GM19023 (cell line): ENCODE data around the gene CLEC12A.
"Not testable (repeated sequence)": the region's sequence is repeated elsewhere in the genome, so short reads cannot be mapped to it uniquely, and the experiment has no call there.

Experiments
- ATAC-seq: cut with Tn5 transposase; IDR thresholded peaks from one replicate; pipeline ENCODE4 v1.9.1; 2021; ENCODE audit warnings: mild to moderate bottlenecking, moderate library complexity; ENCODE audit not compliant: unreplicated experiment

The CLEC12A gene

DNA sequence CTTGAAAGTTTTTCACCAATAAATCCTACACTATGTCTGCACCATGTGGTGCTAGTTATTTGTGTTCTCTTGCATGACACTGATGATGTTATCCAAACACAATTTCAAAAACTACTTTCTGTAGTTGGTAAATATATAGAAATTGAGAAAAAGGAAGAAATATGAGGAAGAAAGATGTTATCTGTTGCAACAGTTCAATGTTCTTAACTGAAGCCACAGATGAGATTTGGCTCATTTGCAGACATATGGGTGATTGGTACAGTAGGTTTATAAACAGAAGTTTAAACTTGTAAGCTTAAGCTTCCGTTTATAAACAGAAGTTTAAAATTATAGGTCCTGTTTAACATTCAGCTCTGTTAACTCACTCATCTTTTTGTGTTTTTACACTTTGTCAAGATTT lies at the start of gene CLEC12A:
Gene CLEC12A (plus strand): TSS at position 229 of the 400 bp plus-strand sequence. CDS start 188 bp downstream, outside the sequence.
- no peak for ATAC-seq

DNA sequence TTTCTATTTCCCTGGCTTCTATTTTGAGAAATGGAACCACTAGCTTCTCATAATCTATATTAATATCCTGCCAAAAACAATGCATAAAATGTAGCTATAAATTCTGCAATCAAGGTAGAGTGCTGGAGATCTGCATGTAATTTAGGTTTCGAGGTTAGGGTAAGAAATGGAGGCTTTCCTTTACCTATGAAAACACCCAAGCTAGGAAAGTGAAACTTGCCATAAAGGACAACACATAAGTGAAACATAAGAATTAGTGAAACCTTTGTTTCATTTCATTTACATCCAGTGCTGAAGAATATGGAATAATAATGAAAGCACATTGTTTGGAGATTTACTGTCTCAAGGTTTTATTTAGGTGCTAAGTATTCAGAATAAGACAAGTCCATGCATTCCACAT lies 48.8 kb upstream of the CLEC12A start:
- no peak for ATAC-seq

DNA sequence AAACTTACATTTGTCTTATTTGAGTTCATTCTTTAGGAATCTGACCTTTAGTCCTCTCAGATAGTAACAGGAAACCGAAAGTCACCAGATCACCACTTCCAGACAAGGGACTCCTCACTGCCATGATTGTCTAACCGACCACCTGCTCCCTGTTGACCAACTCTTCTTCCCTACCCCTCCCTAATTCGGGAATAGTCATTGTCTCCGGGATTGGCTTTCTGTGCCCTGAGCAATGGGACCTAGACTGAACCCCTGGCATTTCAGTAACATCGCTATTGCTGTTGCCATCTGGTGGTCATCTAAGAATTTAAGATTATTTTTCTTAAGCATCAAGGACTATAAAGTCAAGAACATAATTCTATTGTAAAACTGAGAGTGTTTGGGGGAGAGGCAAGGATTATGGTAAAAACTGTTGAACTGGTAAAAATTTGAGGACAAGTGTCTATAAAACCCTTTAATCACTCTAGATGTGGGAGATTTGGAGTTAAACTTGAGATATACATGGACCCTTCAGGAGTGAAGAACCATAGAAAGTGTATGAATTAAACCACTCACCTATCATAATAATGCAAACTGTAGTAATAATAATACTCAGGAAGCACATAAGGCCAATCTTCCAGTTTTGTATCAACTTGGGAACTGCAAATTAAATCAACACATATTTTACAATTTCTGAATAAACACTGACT lies 45.4 kb upstream of the CLEC12A start:
- no peak for ATAC-seq

DNA sequence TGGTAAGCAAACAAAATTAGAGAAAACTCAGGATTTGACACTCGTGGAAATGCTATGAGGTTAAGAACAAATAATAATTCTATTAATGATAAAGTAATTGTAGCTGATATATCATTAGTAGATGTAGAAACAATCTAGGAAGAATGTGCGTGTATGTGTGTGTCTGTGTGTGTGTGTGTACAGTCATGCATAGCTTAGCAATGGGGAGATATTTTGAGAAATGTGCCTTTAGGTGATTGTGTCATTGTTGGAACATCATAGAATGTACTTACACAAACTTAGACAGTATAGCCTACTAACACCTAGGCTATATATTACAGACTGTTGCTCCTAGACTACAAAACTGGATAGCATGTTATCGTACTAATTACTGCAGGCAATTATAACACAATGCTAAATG lies 44.3 kb upstream of the CLEC12A start:
- ATAC-seq: no peak

DNA sequence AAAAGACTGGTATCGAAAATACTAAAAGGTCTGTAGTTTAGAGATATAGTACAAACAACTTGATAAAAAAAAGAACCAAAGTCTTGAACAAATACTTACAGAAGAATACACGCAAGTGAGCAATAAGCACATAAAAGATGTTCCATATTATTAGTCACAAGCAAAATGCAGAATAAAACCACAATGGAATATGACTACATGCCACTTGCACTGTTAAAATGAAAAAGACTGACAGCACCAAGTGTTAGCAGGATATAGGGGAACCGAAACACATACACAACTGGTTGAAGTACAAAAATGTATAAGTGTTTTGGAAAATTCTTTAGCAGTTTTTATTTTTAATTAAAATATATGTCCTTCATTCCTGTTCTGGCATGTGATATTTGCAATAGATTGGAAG lies 42.6 kb upstream of the CLEC12A start:
- no peak for ATAC-seq

DNA sequence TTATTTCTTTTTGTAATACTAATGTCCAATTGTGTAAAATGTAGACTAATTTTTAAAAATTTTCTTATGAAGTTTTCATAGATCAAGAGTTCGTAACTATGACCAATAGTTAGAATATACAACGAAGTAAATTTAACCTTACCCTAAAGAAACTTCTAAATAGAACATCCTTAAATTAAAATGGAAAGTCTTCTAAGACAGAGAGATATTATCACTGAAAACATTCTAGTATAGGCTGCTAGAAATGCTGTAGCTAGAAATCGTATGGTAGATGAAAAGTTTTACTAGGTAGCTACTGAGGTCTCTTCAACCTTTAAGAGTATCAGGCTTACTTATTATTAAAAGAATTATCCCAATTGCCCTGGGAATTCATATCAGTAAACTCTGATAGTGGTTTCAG lies 40.0 kb upstream of the CLEC12A start:
- ATAC-seq: no peak

DNA sequence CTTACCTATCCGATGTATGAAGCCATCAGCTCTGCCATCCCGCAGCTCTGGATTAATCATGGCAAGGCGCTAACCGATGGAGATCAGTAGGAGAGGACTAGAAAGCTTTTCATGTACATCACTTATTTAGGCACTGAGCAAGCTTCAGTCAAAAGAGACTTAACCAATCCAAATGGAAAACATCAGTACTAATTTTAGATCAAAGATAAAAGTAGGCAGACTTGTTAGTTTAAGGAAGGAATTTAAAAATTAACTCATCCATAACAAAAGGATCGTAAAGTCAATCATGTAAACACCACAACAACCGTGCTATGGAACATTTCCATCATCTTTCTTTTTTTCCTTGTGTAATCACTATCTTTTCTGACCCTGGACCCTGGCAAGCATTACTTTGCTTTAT lies 38.9 kb upstream of the CLEC12A start, which contains the start of gene CLEC2A:
Gene CLEC2A (minus strand): TSS at position 101 of the 400 bp plus-strand sequence. CDS start 41 bp downstream, at position 60.
- ATAC-seq: no peak

DNA sequence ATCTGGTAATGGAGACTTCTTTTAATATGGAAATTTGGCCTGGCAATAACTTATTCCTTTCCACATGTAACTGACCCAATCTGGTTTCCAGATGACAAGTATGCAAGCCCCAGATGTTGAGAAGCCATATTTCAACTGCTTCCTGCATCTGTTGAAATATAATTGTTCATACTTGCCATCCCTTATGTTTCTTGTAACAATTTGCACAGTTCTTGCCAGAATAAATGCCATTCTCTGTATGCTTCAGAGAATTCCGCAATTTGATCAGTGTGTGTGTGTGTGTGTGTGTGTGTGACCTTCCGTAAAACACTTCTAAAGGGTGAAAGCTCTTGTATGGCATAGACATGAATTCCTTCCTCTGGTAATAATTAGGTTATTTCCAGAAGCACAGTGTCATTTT lies 37.3 kb upstream of the CLEC12A start:
- no peak for ATAC-seq

DNA sequence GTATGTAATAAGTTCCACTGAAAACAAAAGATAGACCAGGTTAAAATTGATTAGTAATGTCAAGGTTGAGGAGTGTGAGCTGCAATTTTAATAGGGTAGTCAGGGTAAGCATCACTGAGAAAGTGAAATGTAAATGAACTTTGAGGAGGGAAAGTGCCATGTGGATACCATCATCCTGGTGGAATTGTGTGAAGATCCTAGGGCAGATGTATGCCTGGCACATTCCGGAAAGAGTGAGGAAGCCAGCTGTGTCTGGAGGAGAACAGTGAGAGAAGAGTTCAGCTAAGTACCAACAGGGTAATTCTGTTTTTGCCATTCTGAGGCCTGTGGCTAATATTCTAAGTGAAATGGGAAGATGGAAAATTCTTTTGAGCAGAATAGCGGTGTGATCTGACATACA lies 36.2 kb upstream of the CLEC12A start:
- no peak for ATAC-seq

DNA sequence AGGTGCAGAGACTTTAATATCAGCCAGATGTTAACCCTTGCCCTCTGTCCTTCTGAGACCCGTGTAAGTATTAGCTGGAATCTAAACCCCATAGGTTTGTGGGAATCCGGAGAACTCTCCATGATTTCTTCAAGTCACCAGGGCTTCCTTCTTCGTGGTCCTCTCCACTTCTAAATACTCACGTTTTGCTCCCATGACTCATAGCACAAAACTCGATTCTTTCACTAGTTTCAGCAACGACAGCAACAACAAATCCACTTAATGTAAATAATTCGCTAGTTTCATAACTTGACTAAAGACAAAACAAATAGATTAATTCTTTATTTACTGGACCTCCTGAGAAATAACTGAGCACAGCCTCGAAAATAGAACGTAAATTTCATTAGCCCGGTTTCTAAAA lies 34.6 kb upstream of the CLEC12A start:
- ATAC-seq: no peak

DNA sequence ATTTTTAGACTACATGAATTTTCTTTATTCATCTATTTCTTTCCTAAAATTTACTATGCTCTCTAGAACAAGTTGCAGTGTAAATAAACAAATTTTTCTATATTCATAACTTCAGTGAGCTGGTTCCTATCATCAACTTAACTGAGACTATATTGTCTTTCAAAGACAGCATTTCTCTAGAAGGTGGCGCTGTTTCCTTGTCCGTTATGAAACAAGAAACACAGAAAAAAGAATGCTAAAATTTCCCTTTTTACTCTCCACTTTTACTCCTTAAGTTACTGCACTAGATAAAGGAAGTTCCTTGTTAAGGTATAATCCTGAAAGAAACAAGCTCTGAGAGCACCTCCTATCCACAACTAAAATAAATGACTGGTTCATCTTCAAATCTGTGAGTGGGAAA lies 30.8 kb upstream of the CLEC12A start:
- ATAC-seq: no peak

DNA sequence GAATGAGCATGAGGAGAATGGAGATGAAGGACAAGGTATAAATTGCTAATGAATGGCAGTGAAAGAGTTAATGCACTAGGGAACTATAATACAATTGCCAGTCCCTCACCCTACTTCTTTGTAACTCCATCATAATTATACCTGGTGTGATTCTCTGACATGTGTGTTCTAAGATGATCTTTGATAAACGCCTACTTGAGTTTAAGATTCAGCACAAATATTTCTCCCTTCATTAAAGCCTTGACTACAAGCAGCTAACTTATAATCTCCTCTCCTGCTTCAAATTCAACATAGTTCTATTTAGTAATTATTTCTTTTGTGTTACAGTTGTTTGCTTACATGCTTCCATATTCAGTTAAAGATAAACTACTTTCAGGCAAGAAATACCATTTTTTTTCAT lies 29.4 kb upstream of the CLEC12A start:
- ATAC-seq: no peak

DNA sequence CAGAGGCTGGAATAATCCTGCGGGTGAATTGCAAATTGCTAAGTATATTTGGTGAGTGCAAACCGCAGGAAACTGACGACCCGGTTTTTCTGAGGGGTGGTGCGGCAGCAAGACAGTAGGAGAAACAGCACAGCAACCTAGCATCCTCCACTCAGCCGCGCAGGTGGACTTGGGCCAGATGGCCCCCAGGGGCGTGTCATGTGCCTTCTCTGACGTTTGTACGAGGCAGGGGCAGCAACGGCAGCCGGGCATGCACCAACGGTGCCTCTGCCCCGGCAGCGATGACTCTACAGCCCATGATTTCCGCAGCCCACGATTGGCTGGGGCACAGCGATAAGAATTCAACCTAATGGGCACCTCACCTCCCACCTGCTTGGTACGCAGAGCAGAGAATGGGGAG lies 28.0 kb upstream of the CLEC12A start:
- no peak for ATAC-seq

DNA sequence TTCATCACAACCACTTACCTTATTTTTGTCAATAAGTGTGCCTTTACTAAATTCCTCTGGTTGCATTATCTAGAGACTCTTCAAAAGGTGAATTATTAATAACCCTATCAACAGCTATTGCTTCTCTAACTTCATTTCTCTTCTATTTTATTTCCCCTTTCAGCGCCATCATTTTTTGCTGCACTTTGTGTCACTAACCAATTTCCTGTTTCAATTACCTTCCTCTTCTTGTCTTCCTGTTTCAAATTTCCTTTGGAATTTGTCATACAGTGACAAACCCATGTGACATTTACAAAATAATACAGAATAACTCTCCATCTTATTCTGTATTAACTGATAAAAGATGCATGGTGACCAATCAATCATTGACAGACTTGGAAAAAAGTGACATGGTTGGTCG lies 26.8 kb upstream of the CLEC12A start:
- ATAC-seq: no peak

DNA sequence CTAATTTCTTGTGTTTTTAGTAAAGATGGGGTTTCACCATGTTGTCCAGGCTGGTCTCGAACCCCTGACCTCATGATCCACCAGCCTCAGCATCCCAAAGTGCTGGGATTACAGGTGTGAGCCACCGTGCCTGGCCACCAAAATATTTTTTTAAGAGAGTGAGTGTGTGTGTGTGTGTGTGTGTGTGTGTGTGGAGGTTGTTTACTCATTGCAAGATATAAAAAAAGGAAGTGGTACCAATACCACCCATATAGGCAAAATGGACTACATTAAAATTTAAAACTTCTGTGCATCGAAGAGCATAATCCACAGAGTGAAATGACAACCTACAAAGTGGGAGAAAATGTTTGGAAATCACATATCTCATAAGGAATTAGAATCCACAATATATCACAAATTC lies 23.5 kb upstream of the CLEC12A start:
- ATAC-seq: no peak

DNA sequence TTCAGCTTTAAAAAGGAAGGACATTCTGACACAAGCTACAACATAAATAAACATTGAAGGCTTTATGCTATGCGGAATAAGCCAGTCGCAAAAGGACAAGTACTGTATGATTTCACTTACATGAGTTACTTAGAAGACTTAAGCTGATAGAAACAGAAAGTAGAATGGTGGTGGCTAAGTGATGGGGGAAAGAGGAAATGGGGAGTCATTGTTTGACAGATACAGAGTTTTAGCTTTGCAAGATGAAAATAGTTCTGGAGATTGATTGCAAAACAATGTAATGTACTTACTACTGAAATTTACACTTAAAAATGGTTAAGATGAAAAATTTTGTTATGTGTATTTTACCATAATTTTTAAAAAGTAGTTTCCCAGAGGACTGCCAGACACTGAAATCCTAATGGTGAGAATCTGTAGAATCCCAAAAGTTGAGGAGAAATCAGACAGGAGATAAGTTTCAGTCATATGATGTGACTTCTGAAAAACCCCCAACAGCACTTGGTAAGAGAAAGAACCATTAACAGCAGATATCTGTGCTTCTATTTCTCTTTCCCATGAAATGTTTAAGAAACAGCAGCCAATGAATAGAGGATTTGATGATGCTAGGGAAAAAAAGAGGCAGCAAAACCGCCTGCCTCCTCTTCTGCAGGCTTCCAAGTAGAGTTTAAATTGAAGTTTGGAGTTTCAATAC lies 22.5 kb upstream of the CLEC12A start:
- peak; percentile 96 for ATAC-seq

DNA sequence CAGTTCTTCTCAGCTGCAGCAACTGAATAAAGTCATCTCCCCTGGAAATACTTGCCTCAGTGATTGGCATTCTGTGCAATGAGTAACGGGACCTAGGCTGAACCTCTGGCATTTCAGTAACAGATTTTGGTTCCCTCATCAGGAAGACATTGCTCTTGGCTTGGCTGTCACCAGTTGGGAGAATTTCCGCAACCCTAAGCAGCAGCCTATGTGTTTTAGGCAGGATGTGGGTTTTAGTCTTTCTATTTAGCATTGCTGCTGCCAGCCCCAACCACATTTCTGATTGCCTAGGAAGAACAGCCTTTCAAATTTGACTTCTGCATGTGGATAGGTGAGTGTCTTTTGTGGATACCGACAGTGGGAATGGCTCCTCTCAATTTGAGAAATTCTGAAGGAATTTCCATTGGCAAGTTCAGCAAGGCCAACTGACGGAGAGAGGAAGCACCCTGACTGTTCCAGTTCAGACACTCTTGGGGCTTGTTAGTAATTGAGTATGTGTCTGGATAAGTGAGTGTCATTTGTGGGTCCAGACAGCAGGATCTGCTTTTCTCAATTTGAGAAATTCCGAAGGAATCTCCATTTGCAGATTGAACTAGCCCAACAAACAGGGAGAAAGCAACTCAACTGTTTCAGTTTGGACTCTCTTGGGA lies 20.1 kb upstream of the CLEC12A start:
- no peak for ATAC-seq

DNA sequence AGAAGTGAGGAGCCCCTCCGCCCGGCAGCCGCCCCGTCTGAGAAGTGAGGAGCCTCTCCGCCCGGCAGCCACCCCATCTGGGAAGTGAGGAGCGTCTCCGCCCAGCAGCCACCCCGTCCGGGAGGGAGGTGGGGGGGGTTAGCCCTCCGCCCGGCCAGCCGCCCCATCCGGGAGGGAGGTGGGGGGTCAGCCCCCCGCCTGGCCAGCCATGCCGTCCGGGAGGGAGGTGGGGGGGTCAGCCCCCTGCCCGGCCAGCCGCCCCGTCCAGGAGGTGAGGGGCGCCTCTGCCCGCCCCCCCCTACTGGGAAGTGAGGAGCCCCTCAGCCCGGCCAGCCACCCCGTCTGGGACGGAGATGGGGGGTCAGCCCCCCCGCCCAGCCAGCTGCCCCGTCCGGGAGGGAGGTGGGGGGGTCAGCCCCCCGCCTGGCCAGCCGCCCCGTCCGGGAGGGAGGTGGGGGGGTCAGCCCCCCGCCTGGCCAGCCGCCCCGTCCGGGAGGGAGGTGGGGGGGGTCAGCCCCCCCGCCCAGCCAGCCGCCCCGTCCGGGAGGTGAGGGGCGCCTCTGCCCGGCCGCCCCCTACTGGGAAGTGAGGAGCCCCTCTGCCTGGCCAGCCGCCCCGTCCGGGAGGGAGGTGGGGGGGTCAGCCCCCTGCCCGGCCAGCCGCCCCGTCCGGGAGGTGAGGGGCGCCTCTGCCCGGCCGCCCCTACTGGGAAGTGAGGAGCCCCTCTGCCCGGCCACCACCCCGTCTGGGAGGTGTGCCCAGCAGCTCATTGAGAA lies 18.1 kb upstream of the CLEC12A start:
- not testable (repeated sequence) for ATAC-seq

DNA sequence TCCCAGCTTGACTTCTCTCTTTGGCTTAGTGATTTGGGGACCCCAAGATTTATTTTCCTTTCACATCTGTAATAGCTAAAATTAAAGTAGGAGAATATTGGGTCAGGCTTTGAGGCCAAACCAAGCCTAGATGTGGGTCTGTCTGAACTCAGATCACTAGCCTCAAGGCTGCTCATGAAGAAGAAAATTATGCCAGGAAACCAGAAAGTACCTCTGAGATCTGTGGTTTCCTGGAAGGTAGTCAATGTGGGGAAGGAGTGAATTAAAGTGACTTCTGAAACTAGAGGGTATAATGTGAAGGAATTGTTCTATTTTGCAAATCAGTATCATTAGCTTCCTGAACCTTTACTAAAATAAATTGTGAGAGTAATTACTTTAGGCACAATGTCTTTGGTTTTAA lies 13.4 kb upstream of the CLEC12A start:
- no peak for ATAC-seq

DNA sequence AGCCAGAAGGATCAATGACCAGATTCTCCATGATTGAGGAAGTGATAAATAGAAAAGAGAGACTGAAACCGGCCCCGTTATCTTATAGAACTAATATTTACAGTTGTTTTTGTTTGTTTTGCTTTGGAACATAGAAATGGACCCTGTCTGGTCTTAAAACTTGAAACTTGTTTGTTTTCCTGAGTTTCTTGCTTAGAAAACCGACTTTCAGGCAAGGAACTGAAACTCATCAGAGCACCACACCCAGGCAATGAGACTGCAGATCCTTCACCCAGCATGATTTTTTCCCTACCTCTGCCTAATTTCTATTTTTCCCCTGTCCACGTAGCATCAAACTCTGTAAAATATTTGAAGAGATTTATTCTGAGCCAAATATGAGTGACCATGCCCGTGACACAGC lies 10.6 kb upstream of the CLEC12A start:
- no peak for ATAC-seq

DNA sequence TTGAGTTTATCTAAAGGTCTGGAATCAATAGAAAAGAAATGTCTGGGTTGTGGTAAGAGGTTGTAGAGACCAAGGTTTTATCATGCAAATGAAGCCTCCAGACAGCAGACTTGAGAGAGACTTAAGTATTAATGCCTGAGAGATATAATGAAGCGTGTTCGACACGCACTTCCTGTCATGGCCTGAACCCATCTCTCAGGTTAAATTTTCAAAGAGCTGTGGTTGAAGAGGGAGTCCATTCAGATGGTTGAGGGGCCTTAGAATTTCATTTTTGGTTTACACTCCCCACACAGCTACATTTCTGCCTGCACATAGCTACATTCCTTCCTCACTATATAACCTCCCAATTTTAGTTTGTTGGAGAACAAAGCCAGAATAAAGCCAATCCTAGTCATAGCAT lies 10.1 kb upstream of the CLEC12A start:
- no peak for ATAC-seq
